H9 (cell line): ENCODE measurements around the gene HOXA1. TPM values are rescaled to one million over a fixed set of nuclear protein-coding genes. Genes with fewer than 3 reads are reported as not detected.

ENCODE experiments used
- DNase-seq: peaks from one replicate; pipeline ENCODE4 v3.0.0-alpha.2; 2017
- H2AFZ ChIP-seq: one replicate; pipeline ENCODE4 v1.6.1; 2013; ENCODE audit warnings: mild to moderate bottlenecking, low read length, control low read depth, moderate library complexity
- H2AK5ac ChIP-seq: 2 replicates; pipeline ENCODE4 v1.6.1; 2013; ENCODE audit warnings: low read length, control low read depth, mixed read lengths; ENCODE audit not compliant: insufficient read length
- H2BK120ac ChIP-seq: one replicate; pipeline ENCODE4 v1.6.1; 2013; ENCODE audit warnings: low read depth, mild to moderate bottlenecking, low read length, control low read depth, inconsistent platforms; ENCODE audit not compliant: poor library complexity, severe bottlenecking
- H2BK12ac ChIP-seq: 2 replicates; pipeline ENCODE4 v1.6.1; 2013; ENCODE audit warnings: low read length, control low read depth, mixed read lengths, low read depth; ENCODE audit not compliant: insufficient read length
- H2BK15ac ChIP-seq: 2 replicates; pipeline ENCODE4 v1.6.1; 2013; ENCODE audit warnings: low read depth, low read length, control low read depth
- H2BK20ac ChIP-seq: one replicate; pipeline ENCODE4 v1.6.1; 2013; ENCODE audit warnings: low read depth, mild to moderate bottlenecking, low read length, control low read depth, inconsistent platforms; ENCODE audit not compliant: poor library complexity, severe bottlenecking
- H2BK5ac ChIP-seq: 2 replicates; pipeline ENCODE4 v1.6.1; 2013; ENCODE audit warnings: low read length, control low read depth, mixed read lengths; ENCODE audit not compliant: insufficient read length
- H3K14ac ChIP-seq: 2 replicates; pipeline ENCODE4 v1.6.1; 2013; ENCODE audit warnings: low read length, control low read depth; ENCODE audit not compliant: insufficient read depth
- H3K18ac ChIP-seq: 2 replicates; pipeline ENCODE4 v1.6.1; 2013; ENCODE audit warnings: low read depth, mild to moderate bottlenecking, mixed read lengths, low read length, control low read depth; ENCODE audit not compliant: insufficient read length
- H3K23ac ChIP-seq: 2 replicates; pipeline ENCODE4 v1.6.1; 2013; ENCODE audit warnings: low read length, control low read depth, mixed read lengths, low read depth; ENCODE audit not compliant: insufficient read length
- H3K23me2 ChIP-seq: 2 replicates; pipeline ENCODE4 v1.6.1; 2013; ENCODE audit warnings: low read depth, mild to moderate bottlenecking, mixed read lengths, low read length, control low read depth; ENCODE audit not compliant: insufficient read length, poor library complexity, severe bottlenecking
- H3K27ac ChIP-seq: 2 replicates; pipeline ENCODE4 v1.5.1; 2013; ENCODE audit warnings: low read length, control low read depth, mixed read lengths, low read depth; ENCODE audit not compliant: insufficient read length
- H3K27me3 ChIP-seq: 2 replicates; pipeline ENCODE4 v1.6.1; 2013; ENCODE audit warnings: low read length, control low read depth, inconsistent platforms; ENCODE audit not compliant: insufficient read depth
- H3K4ac ChIP-seq: 2 replicates; pipeline ENCODE4 v1.6.1; 2013; ENCODE audit warnings: low read depth, mild to moderate bottlenecking, control low read depth, inconsistent platforms, low read length, moderate library complexity
- H3K4me1 ChIP-seq: 2 replicates; pipeline ENCODE4 v1.6.1; 2013; ENCODE audit warnings: low read length, control low read depth, inconsistent platforms; ENCODE audit not compliant: insufficient read depth
- H3K4me2 ChIP-seq: 2 replicates; pipeline ENCODE4 v1.6.1; 2013; ENCODE audit warnings: low read length, control low read depth, mixed read lengths; ENCODE audit not compliant: insufficient read length, insufficient read depth
- H3K56ac ChIP-seq: 2 replicates; pipeline ENCODE4 v1.6.1; 2013; ENCODE audit warnings: low read depth, mild to moderate bottlenecking, mixed read lengths, low read length, control low read depth; ENCODE audit not compliant: insufficient read length
- H3K79me1 ChIP-seq: 2 replicates; pipeline ENCODE4 v1.6.1; 2013; ENCODE audit warnings: low read depth, mild to moderate bottlenecking, moderate library complexity, low read length, control low read depth, inconsistent platforms; ENCODE audit not compliant: insufficient read depth, poor library complexity, severe bottlenecking
- H3K79me2 ChIP-seq: 2 replicates; pipeline ENCODE4 v1.6.1; 2013; ENCODE audit warnings: low read length, control low read depth, inconsistent platforms; ENCODE audit not compliant: insufficient read depth
- H3K9ac ChIP-seq: 2 replicates; pipeline ENCODE4 v1.6.1; 2013; ENCODE audit warnings: low read length, control low read depth, mixed read lengths; ENCODE audit not compliant: insufficient read length; ENCODE audit errors: extremely low read depth
- H3K9me3 ChIP-seq: one replicate; pipeline ENCODE4 v1.6.1; 2013; ENCODE audit warnings: low read depth, low read length, inconsistent platforms; ENCODE audit not compliant: control insufficient read depth
- H3T11ph ChIP-seq: one replicate; pipeline ENCODE4 v1.6.1; 2013; ENCODE audit warnings: mild to moderate bottlenecking, low read length, control low read depth, inconsistent platforms
- H4K20me1 ChIP-seq: one replicate; pipeline ENCODE4 v1.6.1; 2013; ENCODE audit not compliant: control insufficient read depth, insufficient read length, insufficient read depth
- H4K5ac ChIP-seq: 2 replicates; pipeline ENCODE4 v1.6.1; 2013; ENCODE audit warnings: low read depth, mild to moderate bottlenecking, mixed read lengths, low read length, control low read depth; ENCODE audit not compliant: insufficient read length
- H4K8ac ChIP-seq: replicated peaks from 2 replicates; pipeline ENCODE4 v1.6.1; 2013; ENCODE audit warnings: low read length, control low read depth, mixed read lengths, low read depth; ENCODE audit not compliant: insufficient read length
- H4K91ac ChIP-seq: 2 replicates; pipeline ENCODE4 v1.6.1; 2013; ENCODE audit warnings: low read depth, mild to moderate bottlenecking, moderate library complexity, mixed read lengths, low read length, control low read depth; ENCODE audit not compliant: insufficient read length
- H3K27ac Mint-ChIP-seq, 3 experiments: 2 replicates in 2 of 3; 3 replicates in 1 of 3; pipeline ENCODE4 v1.8.0; 2020 to 2021; ENCODE audit warnings: mixed read lengths in 3 of 3, mild to moderate bottlenecking in 1 of 3, moderate library complexity in 1 of 3
- H3K27me3 Mint-ChIP-seq: 2 replicates; pipeline ENCODE4 v1.8.0; 2021; ENCODE audit warnings: low read depth, mild to moderate bottlenecking, moderate library complexity, mixed read lengths
- H3K36me3 Mint-ChIP-seq, 3 experiments: 2 replicates in 2 of 3; 3 replicates in 1 of 3; pipeline ENCODE4 v1.8.0; 2020 to 2021; ENCODE audit warnings: low read depth in 3 of 3, mixed read lengths in 3 of 3; ENCODE audit not compliant: insufficient read depth in 1 of 3
- H3K4me1 Mint-ChIP-seq, 2 experiments: 2 replicates each; pipeline ENCODE4 v1.8.0; 2020; ENCODE audit warnings: mixed read lengths in 2 of 2
- H3K4me3 Mint-ChIP-seq, 2 experiments: 2 replicates in 1 of 2; 3 replicates in 1 of 2; pipeline ENCODE4 v1.8.0; 2020 to 2021; ENCODE audit warnings: mild to moderate bottlenecking in 2 of 2, mixed read lengths in 2 of 2, moderate library complexity in 1 of 2
- H3K9me3 Mint-ChIP-seq, 2 experiments: 2 replicates in 1 of 2; 3 replicates in 1 of 2; pipeline ENCODE4 v1.8.0; 2020; ENCODE audit warnings: mild to moderate bottlenecking in 2 of 2, mixed read lengths in 2 of 2, moderate library complexity in 1 of 2
- CTCF ChIP-seq: fragments of 200-600 bp; sonication (generic); conservative IDR thresholded peaks from 3 replicates; pipeline ENCODE4 v1.8.0; 2021; ENCODE audit warnings: antibody characterized with exemption, mild to moderate bottlenecking
- WGBS: extraction: QIAGEN DNeasy Blood & Tissue Kit; methylation state at CpG from one replicate; pipeline ENCODE4 v1.1.7; 2013; ENCODE audit warnings: missing lambda C conversion rate, low lambda C conversion rate, mixed read lengths; ENCODE audit not compliant: insufficient read length; ENCODE audit errors: extremely low coverage; 5-methylcytosine and 5-hydroxymethylcytosine counted together
- total RNA-seq: library from RNA; stranded (reverse); gene quantifications from 2 replicates; pipeline ENCODE4 v1.2.1, GENCODE V29; 2021

The HOXA1 gene
- total RNA-seq, 1 experiment from 2014 or later = not detected

GRCh38 chr7:27078616-27079233, 17.1 kb downstream of the HOXA1 start:
- Histone ChIP-seq H3K9ac (no peak overlapping the region), H3T11ph (no peak overlapping the region), H3K9me3 (no peaks in the 10 kb centered on the region), H3K79me1 (no peaks in the 10 kb centered on the region), H4K91ac (no peak overlapping the region), H2BK12ac (no peak overlapping the region), H2BK20ac (no peak overlapping the region), H3K23ac (no peak overlapping the region), H2BK5ac (no peak overlapping the region), H3K14ac (no peak overlapping the region), H3K79me2 (no peaks in the 10 kb centered on the region), H3K27ac (no peak overlapping the region), H3K27me3 (no peaks in the 10 kb centered on the region), H4K8ac (no peak overlapping the region), H2AK5ac (no peak overlapping the region), H3K4ac (no peak overlapping the region), H2BK120ac (no peak overlapping the region), H3K56ac (no peak overlapping the region), H3K4me2 (no peak overlapping the region), H3K23me2 (no peaks in the 10 kb centered on the region), H3K18ac (no peak overlapping the region), H4K5ac (no peak overlapping the region), H2AFZ (no peak overlapping the region), H3K4me1 (no peaks in the 10 kb centered on the region), H2BK15ac (no peak overlapping the region), H4K20me1 (no peaks in the 10 kb centered on the region)
- H3K4me1 Mint-ChIP-seq = peaks cover 8% of the 10 kb centered on the region in 2 experiments
- WGBS = no CpG with 5 or more reads among the region's 5 CpGs
- peaks cover 26% of the 10 kb centered on the region for H3K27me3 Mint-ChIP-seq
- H3K9me3 Mint-ChIP-seq = peaks cover 0 to 2% of the 10 kb centered on the region in 2 experiments; a peak in 1 of 5 replicates
- H3K4me3 Mint-ChIP-seq = no peak overlapping the region
- H3K36me3 Mint-ChIP-seq = no peaks in the 10 kb centered on the region
- no peak for DNase-seq
- TF ChIP-seq CTCF = no peak
- no peak overlapping the region for H3K27ac Mint-ChIP-seq
